OCI-LY7 (cell line): Measurements from ENCODE around the gene STH. TPM values are rescaled to one million over a fixed set of nuclear protein-coding genes. Genes with fewer than 3 reads are reported as not detected.

Source experiments
- BruUV-seq: library from RNA; stranded (reverse); fragments of 400-500 nt; replicated peaks from 2 replicates; lab custom pipeline; 2021; lab: Mats Ljungman, UMichigan
- CTCF ChIA-PET: fragments of 300-600 bp; sonication (Branson Sonifier 250); formaldehyde crosslinking; loops from one replicate; lab custom pipeline; 2022; ENCODE audit warnings: antibody characterized with exemption; ENCODE audit not compliant: unreplicated experiment; lab: Charles Lee
- POLR2A ChIA-PET: fragments of 300-600 bp; sonication (Branson Sonifier 250); formaldehyde crosslinking; loops from one replicate; lab custom pipeline; 2022; ENCODE audit warnings: antibody characterized with exemption; lab: Charles Lee
- DNase-seq: peaks from one replicate; pipeline ENCODE4 v3.0.0-alpha.2; 2015; ENCODE audit warnings: low spot score
- H2AFZ ChIP-seq: fragments of 200-600 bp; sonication (generic), shearing (Covaris generic); 2 replicates; pipeline ENCODE4 v1.6.1; 2014; ENCODE audit warnings: mild to moderate bottlenecking, antibody characterized with exemption, low read length, moderate library complexity
- H3K27ac ChIP-seq: fragments of 200-600 bp; sonication (generic); 2 replicates; pipeline ENCODE4 v1.5.1; 2014; ENCODE audit warnings: mixed run types, low read depth, mild to moderate bottlenecking, moderate library complexity, low read length, inconsistent platforms; ENCODE audit not compliant: poor library complexity, severe bottlenecking
- H3K36me3 ChIP-seq: fragments of 200-600 bp; sonication (generic); 2 replicates; pipeline ENCODE4 v1.6.1; 2014; ENCODE audit warnings: mild to moderate bottlenecking, antibody characterized with exemption, low read length, moderate library complexity, mixed read lengths; ENCODE audit not compliant: insufficient read depth
- H3K4me1 ChIP-seq: fragments of 200-600 bp; sonication (generic); 2 replicates; pipeline ENCODE4 v1.5.1; 2014; ENCODE audit warnings: mild to moderate bottlenecking, low read length; ENCODE audit not compliant: insufficient read depth, poor library complexity, severe bottlenecking
- H3K4me2 ChIP-seq: fragments of 200-600 bp; sonication (generic); 2 replicates; pipeline ENCODE4 v1.6.1; 2014; ENCODE audit warnings: mild to moderate bottlenecking, low read length
- H3K4me3 ChIP-seq: fragments of 200-600 bp; sonication (generic); 2 replicates; pipeline ENCODE4 v1.5.1; 2014; ENCODE audit warnings: mild to moderate bottlenecking, low read depth, low read length; ENCODE audit not compliant: poor library complexity, severe bottlenecking
- H3K79me2 ChIP-seq: fragments of 200-600 bp; sonication (generic); 2 replicates; pipeline ENCODE4 v1.6.1; 2016; ENCODE audit warnings: low read depth, mild to moderate bottlenecking, low read length, moderate library complexity, mixed read lengths; ENCODE audit not compliant: insufficient read depth
- H3K9me2 ChIP-seq: fragments of 200-600 bp; sonication (generic); 2 replicates; pipeline ENCODE4 v1.6.1; 2016; ENCODE audit warnings: mild to moderate bottlenecking, low read length, mixed read lengths; ENCODE audit not compliant: insufficient read depth
- H3K9me3 ChIP-seq: fragments of 200-600 bp; sonication (generic); 2 replicates; pipeline ENCODE4 v1.6.1; 2014; ENCODE audit warnings: mild to moderate bottlenecking, mixed run types, low read length, mixed read lengths
- H4K20me1 ChIP-seq: fragments of 200-600 bp; sonication (generic); 2 replicates; pipeline ENCODE4 v1.6.1; 2014; ENCODE audit warnings: mild to moderate bottlenecking, antibody characterized with exemption, low read length, moderate library complexity, mixed read lengths; ENCODE audit not compliant: insufficient read depth
- CTCF ChIP-seq: fragments of 200-600 bp; sonication (generic); conservative IDR thresholded peaks from 2 replicates; pipeline ENCODE4 v1.5.1; 2014; ENCODE audit warnings: mild to moderate bottlenecking, antibody characterized with exemption, low read length, moderate library complexity, mixed read lengths
- EZH2phosphoT487 ChIP-seq: fragments of 200-600 bp; sonication (generic); IDR thresholded peaks from 2 replicates; pipeline ENCODE4 v1.6.1; 2018; ENCODE audit warnings: low read depth, borderline replicate concordance, mild to moderate bottlenecking, mixed run types, antibody characterized with exemption, low read length, moderate library complexity, mixed read lengths
- intact Hi-C: fragments of 100-400 bp; cut with micrococcal nuclease; formaldehyde crosslinking; loops from one replicate; pipeline ENCODE4 v1.10.0; 2022; ENCODE audit not compliant: unreplicated experiment
- total RNA-seq, 2 experiments: library from RNA; depleted of rRNA in 1 of 2; stranded (reverse); fragments of >200 nt in 1 of 2; shearing (Covaris generic) in 1 of 2; gene quantifications; 2 replicates each; pipeline ENCODE4 v1.2.3, GENCODE V29; 2014 to 2022

STH gene
- total RNA-seq, 2 experiments from 2014 or later = not detected

GRCh38 chr17:45980855-45981254 lies 18.2 kb upstream of the STH start:
- no peak overlapping the region for H3K4me2 ChIP-seq
- no peak for TF ChIP-seq CTCF
- no peak for TF ChIP-seq EZH2phosphoT487
- H3K9me3 ChIP-seq = no peaks in the 10 kb centered on the region
- no TSS peak for BruUV-seq
- ChIA-PET CTCF (no interaction called here), POLR2A (interaction anchor here (0.6 kb wide), 1 partner anchor 224 kb away, joined by 4 read pairs; no protein-coding TSS in a partner anchor)
- H3K9me2 ChIP-seq = no peaks in the 10 kb centered on the region
- DNase-seq = no peak
- H3K36me3 ChIP-seq = no peaks in the 10 kb centered on the region
- intact Hi-C loops = no loop called here
- H4K20me1 ChIP-seq = no peaks in the 10 kb centered on the region; the same call in 1 of the 2 replicates
- no peaks in the 10 kb centered on the region for H3K79me2 ChIP-seq
- H3K4me1 ChIP-seq = no peaks in the 10 kb centered on the region
- H2AFZ ChIP-seq = no peak overlapping the region
- H3K4me3 ChIP-seq = no peak overlapping the region
- no peak overlapping the region for H3K27ac ChIP-seq

- Histone ChIP-seq H3K4me3 (no peak overlapping the region), H3K27ac (no peak overlapping the region), H3K4me2 (no peak overlapping the region), H4K20me1 (no peaks in the 10 kb centered on the region; the same call in 1 of the 2 replicates), H3K79me2 (no peaks in the 10 kb centered on the region), H3K4me1 (no peaks in the 10 kb centered on the region), H3K9me3 (no peaks in the 10 kb centered on the region), H3K9me2 (no peaks in the 10 kb centered on the region), H3K36me3 (no peaks in the 10 kb centered on the region), H2AFZ (no peak overlapping the region)
- intact Hi-C loops = no loop called here
- CTCF ChIA-PET = no interaction called here
- POLR2A ChIA-PET = no interaction called here
- no peak for TF ChIP-seq CTCF
- no peak for TF ChIP-seq EZH2phosphoT487
- BruUV-seq = no TSS peak
- no peak for DNase-seq
These were observed 17.7 kb upstream of the STH start for GRCh38 chr17:45981306-45981705.

GRCh38 chr17:45982791-45983613 lies 16.0 kb upstream of the STH start:
- Histone ChIP-seq H3K9me3 (no peaks in the 10 kb centered on the region), H3K36me3 (no peaks in the 10 kb centered on the region), H3K9me2 (no peaks in the 10 kb centered on the region), H3K4me3 (no peak overlapping the region), H4K20me1 (no peaks in the 10 kb centered on the region), H3K27ac (no peak overlapping the region), H3K4me2 (no peak overlapping the region), H3K4me1 (no peaks in the 10 kb centered on the region), H2AFZ (no peak overlapping the region), H3K79me2 (no peaks in the 10 kb centered on the region)
- no peak for DNase-seq
- BruUV-seq = no TSS peak
- intact Hi-C loops = no loop called here
- ChIA-PET CTCF (no interaction called here), POLR2A (no interaction called here)
- no peak for TF ChIP-seq EZH2phosphoT487
- TF ChIP-seq CTCF = no peak
